Esophagus (tissue), 2 donors: Measurements from ENCODE around the gene IKZF2. TPM values are rescaled to one million over a fixed set of nuclear protein-coding genes. Genes with fewer than 3 reads are reported as not detected.
A peak's percentile ranks its signal among the peaks of the same experiment; 100 is the strongest.

Experiments
- H3K27ac ChIP-seq, 2 donors: one replicate each; pipeline ENCODE4 v1.5.1; 2013; ENCODE audit warnings: low read depth in 2 of 2, mild to moderate bottlenecking in 2 of 2, inconsistent platforms in 1 of 2, low read length in 1 of 2, moderate library complexity in 1 of 2
- H3K27me3 ChIP-seq, 2 donors: one replicate each; pipeline ENCODE4 v1.6.1; 2013; ENCODE audit warnings: low read length in 2 of 2, control low read depth in 1 of 2, mild to moderate bottlenecking in 1 of 2; ENCODE audit not compliant: insufficient read depth in 2 of 2, control insufficient read depth in 1 of 2
- H3K36me3 ChIP-seq, 2 donors: one replicate each; pipeline ENCODE4 v1.6.1; 2013; ENCODE audit warnings: low read length in 1 of 2; ENCODE audit not compliant: control insufficient read depth in 2 of 2, insufficient read depth in 2 of 2
- H3K4me1 ChIP-seq, 2 donors: one replicate each; pipeline ENCODE4 v1.6.1; 2013; ENCODE audit warnings: low read length in 1 of 2; ENCODE audit not compliant: control insufficient read depth in 2 of 2, insufficient read depth in 2 of 2
- H3K4me3 ChIP-seq, 2 donors: one replicate each; pipeline ENCODE4 v1.5.1; 2013; ENCODE audit warnings: low read length in 2 of 2, mild to moderate bottlenecking in 2 of 2, low read depth in 1 of 2, moderate library complexity in 1 of 2
- H3K9me3 ChIP-seq, 2 donors: one replicate each; pipeline ENCODE4 v1.6.1; 2013; ENCODE audit warnings: mild to moderate bottlenecking in 2 of 2, low read depth in 1 of 2, low read length in 1 of 2, moderate library complexity in 1 of 2; ENCODE audit not compliant: control insufficient read depth in 2 of 2, insufficient read depth in 1 of 2
- WGBS, 2 donors: extraction: QIAGEN DNeasy Blood & Tissue Kit; methylation state at CpG; one replicate each; pipeline ENCODE4 v1.1.7; 2013; 5-methylcytosine and 5-hydroxymethylcytosine counted together
- polyA plus RNA-seq, 2 donors: library from polyadenylated mRNA; stranded (reverse); fragments of 200-250 nt; gene quantifications; one replicate each; pipeline ENCODE4 v1.2.3, GENCODE V29; 2013
- donor health status: healthy with polysubstance abuse.
- donor health status: Bipolar disorder and iron deficiency.

The IKZF2 gene
- polyA plus RNA-seq, 2 donors = 11.3 to 11.5 TPM

DNA sequence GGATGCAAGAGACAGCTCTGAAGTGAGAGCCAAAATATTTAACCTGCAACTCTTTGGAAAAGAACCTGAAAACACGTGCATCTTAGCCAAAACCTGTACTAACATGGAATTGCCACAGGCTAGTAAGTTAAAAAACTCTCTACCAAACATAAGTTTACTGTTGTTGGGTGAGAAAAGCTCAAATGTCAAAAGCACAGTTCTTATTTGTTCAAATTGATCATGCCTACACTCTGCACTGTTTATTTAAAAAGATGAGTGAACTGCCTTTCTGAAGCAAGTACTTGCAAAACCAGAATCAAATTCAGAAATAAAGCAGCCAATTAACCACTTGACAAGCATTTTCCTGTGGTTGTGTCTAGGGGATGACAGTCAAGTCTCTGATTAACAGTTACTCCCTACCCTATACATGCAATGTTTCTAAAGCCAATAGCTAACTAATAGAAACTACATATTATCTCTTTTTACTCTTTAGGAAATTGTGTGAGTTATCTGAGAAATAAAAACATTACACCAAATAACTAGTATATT is 5.6 kb downstream of the IKZF2 start:
- no peak overlapping the region for H3K27ac ChIP-seq
- H3K36me3 ChIP-seq = no peaks in the 10 kb centered on the region
- H3K4me3 ChIP-seq = peak overlapping the region in 1 of 2 donors; percentile 46

DNA sequence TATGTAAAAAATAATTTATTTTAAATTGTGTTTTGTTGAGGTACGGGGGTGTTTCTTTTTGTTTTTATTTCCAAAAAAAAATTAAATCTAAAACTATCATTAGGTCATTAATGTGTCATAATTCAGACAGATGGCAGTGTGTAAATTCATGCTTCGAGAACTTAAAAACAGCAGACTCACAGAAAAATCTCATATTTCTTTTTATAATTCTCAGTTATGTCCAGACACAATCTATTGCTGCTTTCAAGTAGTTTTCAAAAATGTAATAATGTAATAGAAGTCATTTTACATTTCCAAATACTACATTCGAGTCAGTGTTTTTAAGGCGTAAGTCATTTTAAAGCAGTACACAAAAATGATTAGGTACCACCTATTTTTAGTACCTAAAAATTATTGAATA is 14.3 kb downstream of the IKZF2 start:
- no peak overlapping the region for H3K27ac ChIP-seq
- no peak overlapping the region for H3K4me3 ChIP-seq
- H3K4me1 ChIP-seq = no peaks in the 10 kb centered on the region
- H3K27me3 ChIP-seq = no peaks in the 10 kb centered on the region
- no peaks in the 10 kb centered on the region for H3K9me3 ChIP-seq
- no peaks in the 10 kb centered on the region for H3K36me3 ChIP-seq
- 86 to 91% methylated on average over 4 of the region's 4 CpGs for WGBS, 2 donors

More for the DNA sequence above, 5.6 kb downstream of the IKZF2 start:
- no peaks in the 10 kb centered on the region for H3K27me3 ChIP-seq
- H3K9me3 ChIP-seq = no peaks in the 10 kb centered on the region
- no peaks in the 10 kb centered on the region for H3K4me1 ChIP-seq
- 37 to 38% methylated on average over 1 of the region's 1 CpG for WGBS, 2 donors

DNA sequence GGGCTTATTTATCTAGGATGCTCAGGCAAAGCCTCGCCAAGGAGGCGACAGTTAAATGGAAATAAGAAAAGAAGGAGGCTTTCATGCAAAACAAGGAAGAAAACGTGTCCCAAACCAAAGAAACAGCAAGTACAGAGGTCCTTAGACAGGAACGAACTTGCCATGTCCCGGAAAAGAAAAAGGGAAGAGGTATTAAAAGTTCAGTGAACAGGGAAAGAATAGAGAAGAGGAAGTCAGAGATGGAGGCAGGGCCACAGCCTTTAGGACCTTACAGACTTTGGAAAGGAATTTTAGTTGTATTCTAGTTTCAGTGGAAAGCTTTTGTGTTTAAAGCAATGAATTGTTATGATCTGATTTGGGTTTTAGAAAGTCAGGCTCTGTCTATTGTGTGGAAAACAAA is 22.1 kb downstream of the IKZF2 start:
- Histone ChIP-seq H3K36me3 (no peaks in the 10 kb centered on the region), H3K4me3 (no peak overlapping the region), H3K27ac (peak overlapping the region in 1 of 2 donors; percentile 4), H3K9me3 (no peaks in the 10 kb centered on the region), H3K4me1 (no peaks in the 10 kb centered on the region), H3K27me3 (no peaks in the 10 kb centered on the region)
- 58 to 70% methylated on average over 5 of the region's 5 CpGs for WGBS, 2 donors

DNA sequence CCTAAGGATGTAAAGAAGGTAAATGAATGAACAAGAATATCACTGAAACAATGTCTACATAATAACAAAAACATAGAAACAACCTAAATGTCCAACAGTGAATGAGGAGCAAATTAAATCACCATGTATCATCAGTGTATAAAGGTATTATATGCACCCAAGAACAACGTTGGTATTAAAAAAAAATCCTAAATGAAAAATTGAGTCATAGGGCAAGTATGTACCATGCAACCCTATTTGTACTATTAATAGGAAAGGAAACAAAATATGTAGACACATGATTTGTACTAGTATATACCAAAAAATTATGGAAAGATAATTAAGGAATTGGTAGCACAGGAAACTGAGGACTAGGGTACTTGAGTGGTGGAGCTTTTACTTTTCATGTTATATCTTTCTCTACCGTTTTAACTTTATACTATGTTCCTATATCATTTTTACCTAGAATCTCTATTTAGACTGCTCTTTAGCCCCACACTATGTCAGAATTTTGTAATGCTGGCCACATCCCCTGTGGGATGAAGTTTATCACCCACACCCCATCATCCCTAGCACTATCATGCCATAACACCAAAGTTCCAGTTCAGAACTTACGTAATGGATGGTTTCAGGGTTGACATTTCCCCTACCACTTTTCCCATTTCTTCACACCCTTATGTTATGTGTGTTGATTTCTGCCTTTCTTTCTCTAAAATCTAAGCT is 25.6 kb downstream of the IKZF2 start:
- Histone ChIP-seq H3K36me3 (no peaks in the 10 kb centered on the region), H3K27me3 (no peaks in the 10 kb centered on the region), H3K9me3 (no peaks in the 10 kb centered on the region), H3K4me3 (no peak overlapping the region), H3K27ac (no peak overlapping the region), H3K4me1 (no peaks in the 10 kb centered on the region)
- 70 to 74% methylated on average over 3 of the region's 3 CpGs for WGBS, 2 donors

DNA sequence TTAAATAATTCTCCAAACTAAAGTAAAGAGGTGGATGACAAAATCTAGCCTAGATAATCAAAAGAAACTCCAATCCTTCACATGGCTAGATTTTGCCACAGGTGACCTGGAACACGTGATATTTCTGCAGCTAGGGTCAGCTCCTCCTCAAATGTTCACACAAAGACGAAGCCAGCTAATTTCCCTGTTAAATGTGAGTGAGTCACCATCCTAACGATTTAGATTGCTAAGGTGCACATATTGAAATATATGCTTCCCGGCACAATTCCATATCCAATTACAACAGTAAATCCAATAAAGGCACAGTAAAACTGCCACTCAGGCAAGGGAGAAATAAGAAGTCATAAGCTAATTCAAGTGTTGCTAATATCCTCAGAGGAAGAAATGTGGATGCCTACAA is 28.7 kb downstream of the IKZF2 start:
- 75 to 76% methylated on average over 4 of the region's 4 CpGs for WGBS, 2 donors
- H3K27me3 ChIP-seq = no peaks in the 10 kb centered on the region
- no peaks in the 10 kb centered on the region for H3K36me3 ChIP-seq
- H3K9me3 ChIP-seq = no peaks in the 10 kb centered on the region
- no peak overlapping the region for H3K4me3 ChIP-seq
- H3K4me1 ChIP-seq = no peaks in the 10 kb centered on the region
- no peak overlapping the region for H3K27ac ChIP-seq

DNA sequence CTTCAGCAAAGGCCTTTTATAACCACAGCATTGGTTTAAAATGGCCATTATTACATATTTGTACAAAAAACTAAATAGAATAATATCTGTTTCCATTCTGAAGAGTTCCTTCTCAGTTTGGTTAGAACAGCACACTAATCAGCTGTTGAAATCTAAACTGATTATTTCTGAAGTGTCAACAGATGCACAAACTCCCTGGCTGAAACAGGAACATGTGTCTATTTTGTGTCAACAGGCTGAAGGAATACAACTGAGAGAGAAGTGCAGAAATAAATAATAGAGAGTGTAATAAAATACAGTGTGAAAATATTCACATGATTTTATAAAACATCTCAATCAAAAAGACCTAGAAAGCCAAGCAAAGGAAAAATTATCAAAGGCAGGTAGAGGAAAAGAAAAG is 29.7 kb downstream of the IKZF2 start:
- no peaks in the 10 kb centered on the region for H3K4me1 ChIP-seq
- no peak overlapping the region for H3K27ac ChIP-seq
- no peaks in the 10 kb centered on the region for H3K9me3 ChIP-seq
- no peaks in the 10 kb centered on the region for H3K36me3 ChIP-seq
- no peak overlapping the region for H3K4me3 ChIP-seq
- H3K27me3 ChIP-seq = no peaks in the 10 kb centered on the region

DNA sequence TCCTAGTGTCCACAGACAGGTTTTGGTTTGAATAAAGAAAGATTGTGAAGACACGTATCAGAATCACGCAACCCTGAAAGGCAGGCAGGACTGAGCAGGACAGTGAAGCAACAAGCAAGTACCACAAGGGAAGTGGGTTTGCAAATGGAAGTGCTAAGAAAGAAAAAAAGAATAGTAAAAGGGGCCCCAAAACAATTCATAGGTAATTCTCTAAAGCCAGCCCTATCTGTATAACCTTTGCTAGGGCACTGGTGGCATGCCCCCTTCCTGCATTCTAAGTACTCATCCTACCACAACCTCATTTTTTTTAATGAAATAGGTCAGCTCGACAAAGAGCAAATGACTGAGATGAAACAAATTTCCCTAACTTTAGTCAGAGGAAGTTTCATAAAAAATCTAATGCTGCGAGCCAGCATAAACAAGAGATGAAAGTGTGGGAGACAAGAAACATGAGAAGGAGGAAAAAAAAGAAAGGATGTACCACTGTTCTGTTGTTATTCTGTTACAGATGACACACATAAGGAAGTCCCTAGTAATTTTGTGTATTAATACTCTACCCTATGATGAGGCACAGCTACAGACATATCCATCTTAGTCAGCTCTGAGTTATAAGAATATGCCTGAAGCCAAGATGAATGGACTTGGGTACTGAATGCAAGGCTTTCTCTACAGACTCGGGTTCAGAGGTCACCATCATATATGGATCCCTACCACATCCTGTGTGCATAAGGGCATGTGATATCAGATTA is 32.2 kb downstream of the IKZF2 start:
- H3K27me3 ChIP-seq = no peaks in the 10 kb centered on the region
- no peaks in the 10 kb centered on the region for H3K9me3 ChIP-seq
- no peaks in the 10 kb centered on the region for H3K36me3 ChIP-seq
- WGBS, 2 donors = 71 to 73% methylated on average over 5 of the region's 5 CpGs
- H3K27ac ChIP-seq = no peak overlapping the region
- H3K4me3 ChIP-seq = no peak overlapping the region
- H3K4me1 ChIP-seq = no peaks in the 10 kb centered on the region

DNA sequence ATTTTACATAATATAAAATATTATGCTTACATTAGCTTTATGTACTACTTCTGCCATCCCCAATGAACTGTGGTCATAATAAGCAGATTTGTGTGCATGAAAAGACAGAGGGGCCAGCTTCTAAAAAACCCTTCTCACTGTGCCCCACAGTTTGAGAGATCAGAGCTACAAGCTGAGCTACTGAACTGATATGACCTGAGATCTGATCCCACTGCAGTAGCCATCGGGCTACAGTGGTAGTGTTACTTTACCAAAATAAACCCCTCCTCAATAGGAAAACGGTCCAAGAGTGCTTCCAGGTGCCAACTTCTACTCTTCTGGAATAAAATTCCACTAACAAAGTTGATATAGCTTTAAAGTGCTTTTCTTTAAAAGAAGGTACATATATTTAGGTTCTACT is 43.1 kb downstream of the IKZF2 start:
- Histone ChIP-seq H3K27me3 (no peaks in the 10 kb centered on the region), H3K4me1 (no peaks in the 10 kb centered on the region), H3K9me3 (no peaks in the 10 kb centered on the region), H3K27ac (no peak overlapping the region), H3K36me3 (peaks cover 0 to 3% of the 10 kb centered on the region in 2 donors), H3K4me3 (no peak overlapping the region)
- 79 to 81% methylated on average over 2 of the region's 2 CpGs for WGBS, 2 donors

DNA sequence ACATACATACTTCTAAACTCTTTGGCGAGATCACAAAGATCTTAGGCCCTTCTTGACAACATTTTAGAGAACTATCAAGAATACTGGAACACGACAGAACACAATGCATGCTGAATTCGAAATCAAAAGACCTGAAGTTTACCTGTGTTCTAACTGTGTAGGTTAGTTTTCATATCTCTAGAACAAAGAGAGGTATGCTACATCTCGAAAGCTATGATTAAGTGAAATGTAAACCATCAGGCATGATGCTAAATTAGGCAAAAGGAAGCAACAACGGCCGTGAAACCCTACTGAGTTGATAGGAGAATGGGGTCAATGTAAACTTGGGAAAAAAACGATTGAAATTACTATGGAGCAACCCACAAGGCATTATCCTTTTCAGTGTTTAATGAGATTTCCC is 43.7 kb downstream of the IKZF2 start:
- 80 to 81% methylated on average over 7 of the region's 7 CpGs for WGBS, 2 donors
- H3K27me3 ChIP-seq = no peaks in the 10 kb centered on the region
- H3K27ac ChIP-seq = no peak overlapping the region
- H3K4me3 ChIP-seq = no peak overlapping the region
- H3K9me3 ChIP-seq = no peaks in the 10 kb centered on the region
- H3K36me3 ChIP-seq = peaks cover 0 to 3% of the 10 kb centered on the region in 2 donors
- H3K4me1 ChIP-seq = no peaks in the 10 kb centered on the region
